Skeletal muscle tissue (tissue), 4 donors: ENCODE measurements around the gene PITPNM3. TPM values are rescaled to one million over a fixed set of nuclear protein-coding genes. Genes with fewer than 3 reads are reported as not detected.

Experiments
- H3K27ac ChIP-seq: one replicate; pipeline ENCODE4 v1.7.0; 2013; ENCODE audit warnings: mild to moderate bottlenecking, low read depth, low read length, inconsistent platforms
- H3K27me3 ChIP-seq, 3 donors: one replicate each; pipeline ENCODE4 v1.7.0; 2013; ENCODE audit warnings: low read length in 3 of 3; ENCODE audit not compliant: control insufficient read depth in 3 of 3, insufficient read depth in 3 of 3
- H3K36me3 ChIP-seq, 3 donors: one replicate each; pipeline ENCODE4 v1.7.0; 2013; ENCODE audit warnings: low read length in 3 of 3; ENCODE audit not compliant: control insufficient read depth in 3 of 3, insufficient read depth in 3 of 3
- H3K4me1 ChIP-seq, 3 donors: one replicate each; pipeline ENCODE4 v1.7.0; 2013; ENCODE audit warnings: low read length in 3 of 3, mild to moderate bottlenecking in 3 of 3; ENCODE audit not compliant: control insufficient read depth in 3 of 3, insufficient read depth in 3 of 3
- H3K4me3 ChIP-seq, 3 donors: one replicate each; pipeline ENCODE4 v1.7.0; 2013; ENCODE audit warnings: low read length in 3 of 3
- H3K9ac ChIP-seq, 3 donors: one replicate each; pipeline ENCODE4 v1.7.0; 2013; ENCODE audit warnings: low read length in 3 of 3, mild to moderate bottlenecking in 3 of 3, moderate library complexity in 2 of 3, low read depth in 1 of 3
- H3K9me3 ChIP-seq, 3 donors: one replicate each; pipeline ENCODE4 v1.7.0; 2013; ENCODE audit warnings: low read length in 3 of 3; ENCODE audit not compliant: control insufficient read depth in 3 of 3
- total RNA-seq: library from RNA; depleted of rRNA; stranded (reverse); fragments of >200 nt; gene quantifications from one replicate; pipeline ENCODE4 v1.2.3, GENCODE V29; 2014
- donor health status: Osteomylitis.

The PITPNM3 gene
- total RNA-seq, 1 donor from 2014 or later: 1.0 TPM

DNA sequence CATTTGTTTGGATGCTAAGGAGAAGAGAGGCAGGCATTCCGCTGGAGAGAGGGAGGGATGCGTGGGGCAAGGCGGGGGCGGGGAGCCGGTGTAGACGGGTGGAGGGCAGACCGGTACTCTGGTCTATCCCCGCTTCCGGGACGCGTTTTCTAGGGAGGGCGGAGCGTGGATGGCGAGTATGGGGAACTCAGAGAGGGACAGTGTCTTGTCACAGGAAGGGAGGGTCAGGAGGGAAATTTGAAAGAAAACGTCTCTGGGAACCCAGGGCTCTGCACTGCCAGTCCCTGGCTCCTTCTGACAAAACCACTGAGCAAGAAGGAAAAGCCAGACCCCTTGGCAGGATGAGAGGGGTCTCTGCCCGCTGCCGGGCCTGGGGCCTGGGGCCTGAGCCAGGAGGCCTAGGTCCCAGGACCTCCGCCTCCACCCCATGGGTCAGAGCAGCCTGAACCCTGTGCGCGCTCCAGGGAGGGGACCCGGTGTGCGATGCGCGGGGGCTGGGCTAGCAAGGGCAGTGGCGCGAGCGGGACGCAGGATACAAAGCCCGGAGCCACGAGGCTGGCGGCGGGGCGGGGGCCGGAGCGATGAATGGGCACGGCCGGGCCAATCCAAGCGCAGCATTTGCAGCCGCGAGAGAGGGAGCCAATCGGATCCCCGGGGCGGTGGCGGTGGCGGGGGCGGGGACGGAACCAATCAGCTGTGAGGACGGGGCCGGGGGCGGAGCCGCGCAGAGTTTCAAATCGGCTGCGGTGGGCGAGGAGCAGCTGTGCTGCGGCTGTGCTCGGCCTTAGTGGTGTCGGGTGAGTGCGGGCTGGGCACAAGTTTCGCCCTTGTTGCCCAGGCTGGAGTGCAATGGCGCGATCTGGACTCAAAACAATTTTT lies 112.4 kb downstream of the PITPNM3 start, which contains the start of gene PIMREG:
PIMREG (plus strand) TSS at position 764 of the 879 bp plus-strand sequence. CDS start 656 bp downstream, outside the sequence.
- peak within 1 kb of the TSS; percentile 66 to 77 (median 72) for H3K4me3 ChIP-seq
- H3K27ac ChIP-seq: no peak within 1 kb of the TSS

DNA sequence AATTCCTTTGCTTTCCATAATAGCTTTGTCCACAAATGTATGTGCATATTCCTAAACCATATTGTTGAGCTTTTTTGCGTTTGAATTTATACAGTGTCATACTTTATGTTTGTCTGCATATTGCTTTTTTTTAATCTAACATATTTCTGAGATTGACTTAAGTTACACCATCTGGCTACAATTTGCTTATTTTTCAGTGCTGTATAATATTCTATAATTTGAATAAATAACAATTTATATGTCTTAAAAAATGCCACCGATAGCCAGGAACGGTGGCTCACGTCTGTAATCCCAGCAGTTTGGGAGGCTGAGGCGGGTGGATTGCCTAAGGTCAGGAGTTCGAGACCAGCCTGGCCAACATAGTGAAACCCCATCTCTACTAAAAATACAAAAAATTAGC lies 113.6 kb downstream of the PITPNM3 start:
- H3K4me1 ChIP-seq: peaks cover 12 to 13% (median 13%) of the 10 kb centered on the region in 3 donors
- peaks cover 3 to 24% (median 7%) of the 10 kb centered on the region in 3 donors for H3K27me3 ChIP-seq
- no peak overlapping the region for H3K4me3 ChIP-seq
- no peak overlapping the region for H3K9ac ChIP-seq
- H3K36me3 ChIP-seq: no peaks in the 10 kb centered on the region
- no peaks in the 10 kb centered on the region for H3K9me3 ChIP-seq
- no peak overlapping the region for H3K27ac ChIP-seq

More for the DNA sequence above, 112.4 kb downstream of the PITPNM3 start, which contains the start of gene PIMREG:
- H3K4me1 ChIP-seq: peaks cover 12 to 13% (median 13%) of the 10 kb centered on the region in 3 donors
- no peaks in the 10 kb centered on the region for H3K36me3 ChIP-seq
- no peaks in the 10 kb centered on the region for H3K9me3 ChIP-seq
- peaks cover 0 to 19% (median 7%) of the 10 kb centered on the region in 3 donors for H3K27me3 ChIP-seq
- peak within 1 kb of the TSS in 2 of 3 donors; percentile 34 to 64 for H3K9ac ChIP-seq

DNA sequence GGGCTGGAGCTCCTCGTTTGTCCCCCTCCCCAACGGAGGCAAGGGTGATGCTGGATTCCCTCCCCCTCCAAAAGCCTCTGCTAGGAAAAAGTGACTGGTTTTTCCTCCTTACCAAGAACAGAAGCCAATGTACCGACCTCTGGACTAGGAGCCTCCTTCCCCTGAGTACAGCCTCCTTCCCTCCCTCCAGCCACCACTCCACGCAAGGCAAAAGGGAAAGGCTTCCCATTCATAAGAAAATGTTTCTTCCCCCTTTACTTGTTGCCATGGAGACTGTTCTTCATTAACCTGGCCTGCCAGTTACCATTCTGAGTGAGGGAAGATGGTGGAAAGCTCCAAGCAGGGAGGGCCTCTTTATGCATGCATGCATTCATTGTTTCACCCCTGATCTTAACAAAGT lies 116.4 kb downstream of the PITPNM3 start:
- Histone ChIP-seq H3K36me3 (no peaks in the 10 kb centered on the region), H3K27me3 (peaks cover 5 to 28% (median 24%) of the 10 kb centered on the region in 3 donors), H3K4me3 (no peak overlapping the region), H3K27ac (no peak overlapping the region), H3K4me1 (peaks cover 12 to 13% (median 13%) of the 10 kb centered on the region in 3 donors), H3K9me3 (no peaks in the 10 kb centered on the region), H3K9ac (no peak overlapping the region)

DNA sequence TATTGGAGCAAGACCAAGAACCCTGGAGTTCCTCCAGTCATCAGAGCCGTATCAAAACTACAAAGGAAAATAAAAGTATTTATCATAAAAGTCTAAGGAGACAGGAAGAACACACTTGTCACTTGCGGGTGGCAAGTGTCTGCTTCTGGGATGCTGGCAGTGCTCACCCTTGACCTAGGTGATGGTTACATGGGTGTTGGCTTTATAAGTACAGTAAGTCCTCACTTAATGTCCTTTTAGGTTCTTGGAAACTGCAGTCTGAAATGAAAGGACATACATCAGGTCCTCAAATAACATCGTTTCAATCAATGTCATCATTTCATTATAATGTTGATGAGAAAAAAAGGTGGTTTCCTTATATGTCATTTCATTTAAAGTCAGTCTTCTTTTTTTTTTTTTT lies 118.4 kb downstream of the PITPNM3 start:
- H3K9ac ChIP-seq: no peak overlapping the region
- H3K4me1 ChIP-seq: no peaks in the 10 kb centered on the region
- H3K27ac ChIP-seq: no peak overlapping the region
- H3K4me3 ChIP-seq: no peak overlapping the region
- no peaks in the 10 kb centered on the region for H3K9me3 ChIP-seq
- no peaks in the 10 kb centered on the region for H3K36me3 ChIP-seq
- H3K27me3 ChIP-seq: peaks cover 5 to 26% (median 25%) of the 10 kb centered on the region in 3 donors

DNA sequence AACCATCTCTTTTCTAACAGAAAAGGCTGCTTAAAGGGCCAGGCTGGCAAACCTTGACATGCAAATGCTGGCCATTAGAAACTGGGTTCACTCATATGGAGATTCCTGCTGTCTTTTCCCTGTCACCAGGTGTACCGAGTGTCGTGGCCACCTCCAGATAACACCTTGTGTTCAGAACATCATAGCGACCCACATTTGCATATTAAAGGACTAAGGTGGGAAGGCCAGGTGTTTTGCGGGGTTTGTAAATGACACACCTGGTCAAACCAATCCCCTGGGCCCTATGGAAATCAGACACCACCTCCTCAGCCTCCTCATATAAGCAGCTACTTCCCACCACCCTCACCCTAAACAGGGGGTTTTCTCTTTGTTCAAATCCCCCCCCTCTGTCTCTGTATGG lies 118.9 kb downstream of the PITPNM3 start:
- Histone ChIP-seq H3K9ac (no peak overlapping the region), H3K36me3 (no peaks in the 10 kb centered on the region), H3K9me3 (no peaks in the 10 kb centered on the region), H3K4me1 (no peaks in the 10 kb centered on the region), H3K27ac (no peak overlapping the region), H3K4me3 (no peak overlapping the region), H3K27me3 (peaks cover 5 to 26% (median 25%) of the 10 kb centered on the region in 3 donors)

DNA sequence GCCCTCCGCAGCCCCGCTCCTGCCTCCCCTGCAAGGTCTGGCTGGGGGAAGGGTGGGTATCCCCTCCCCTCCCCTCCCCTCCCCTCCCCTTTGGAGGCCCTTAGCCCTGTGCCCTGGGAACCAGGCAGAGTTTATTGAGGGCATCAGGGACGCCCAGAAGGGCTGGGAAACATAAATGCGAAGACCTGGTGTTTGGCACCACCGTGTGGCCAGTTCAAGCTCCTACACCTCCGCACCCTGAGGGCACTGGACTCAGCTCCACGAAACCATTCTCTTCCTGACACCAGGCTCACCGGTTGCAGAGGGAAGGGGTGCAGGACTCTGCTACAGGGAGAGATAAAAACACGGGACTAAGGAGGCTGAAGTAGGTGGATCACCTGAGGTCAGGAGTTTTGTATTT lies 120.4 kb downstream of the PITPNM3 start:
- Histone ChIP-seq H3K27me3 (peaks cover 5 to 19% (median 16%) of the 10 kb centered on the region in 3 donors), H3K4me1 (no peaks in the 10 kb centered on the region), H3K9me3 (no peaks in the 10 kb centered on the region), H3K36me3 (no peaks in the 10 kb centered on the region), H3K9ac (no peak overlapping the region), H3K27ac (no peak overlapping the region), H3K4me3 (no peak overlapping the region)

DNA sequence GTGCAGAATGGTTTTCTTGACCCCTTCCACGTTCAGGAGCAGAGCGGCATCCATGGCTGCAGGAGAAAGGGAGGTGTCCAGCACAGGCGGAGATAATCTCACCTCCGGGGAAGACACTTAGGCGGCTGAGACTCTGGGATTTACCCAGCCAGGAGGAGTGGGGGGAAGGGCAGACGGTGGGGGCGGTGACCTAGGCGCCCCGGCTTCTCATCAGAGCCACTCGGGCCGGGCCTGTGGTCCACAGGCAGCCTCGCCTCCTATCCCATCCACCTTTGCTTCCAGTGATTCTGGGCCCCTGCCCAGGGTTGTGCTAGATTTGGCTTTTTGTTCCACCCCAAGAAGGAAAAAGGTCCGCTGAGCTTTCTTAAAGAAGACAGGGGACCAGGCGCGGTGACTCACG lies 121.3 kb downstream of the PITPNM3 start, which contains the start of gene AIPL1:
AIPL1 (minus strand) TSS at position 71 of the 400 bp plus-strand sequence; CDS start at position 54, 17 bp downstream.
- Histone ChIP-seq H3K9ac (no peak within 1 kb of the TSS), H3K27me3 (peaks cover 5 to 19% (median 16%) of the 10 kb centered on the region in 3 donors), H3K36me3 (no peaks in the 10 kb centered on the region), H3K4me1 (no peaks in the 10 kb centered on the region), H3K4me3 (no peak within 1 kb of the TSS), H3K9me3 (no peaks in the 10 kb centered on the region), H3K27ac (no peak within 1 kb of the TSS)

DNA sequence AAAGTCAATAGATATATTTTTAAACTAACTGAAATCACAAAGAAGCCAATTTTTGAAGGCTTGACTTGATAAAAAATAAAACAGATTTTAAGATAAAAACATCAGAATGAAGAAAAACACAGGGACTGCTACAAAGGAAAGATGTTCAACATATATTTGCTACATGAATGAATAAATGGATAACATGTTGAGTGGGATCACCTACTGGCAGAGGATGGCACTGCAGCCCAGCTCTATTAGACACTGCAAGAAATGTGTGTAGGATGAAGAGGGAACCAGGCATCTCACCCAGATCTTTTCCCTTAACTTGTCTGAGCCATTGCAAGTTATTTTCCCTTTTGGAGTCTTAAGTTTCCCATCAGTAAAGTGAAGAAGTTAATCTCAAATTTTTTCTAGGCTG lies 125.6 kb downstream of the PITPNM3 start:
- H3K4me3 ChIP-seq: no peak overlapping the region
- no peaks in the 10 kb centered on the region for H3K4me1 ChIP-seq
- no peaks in the 10 kb centered on the region for H3K9me3 ChIP-seq
- H3K36me3 ChIP-seq: no peaks in the 10 kb centered on the region
- H3K27ac ChIP-seq: no peak overlapping the region
- H3K27me3 ChIP-seq: peaks cover 0 to 14% (median 2%) of the 10 kb centered on the region in 3 donors
- H3K9ac ChIP-seq: no peak overlapping the region

DNA sequence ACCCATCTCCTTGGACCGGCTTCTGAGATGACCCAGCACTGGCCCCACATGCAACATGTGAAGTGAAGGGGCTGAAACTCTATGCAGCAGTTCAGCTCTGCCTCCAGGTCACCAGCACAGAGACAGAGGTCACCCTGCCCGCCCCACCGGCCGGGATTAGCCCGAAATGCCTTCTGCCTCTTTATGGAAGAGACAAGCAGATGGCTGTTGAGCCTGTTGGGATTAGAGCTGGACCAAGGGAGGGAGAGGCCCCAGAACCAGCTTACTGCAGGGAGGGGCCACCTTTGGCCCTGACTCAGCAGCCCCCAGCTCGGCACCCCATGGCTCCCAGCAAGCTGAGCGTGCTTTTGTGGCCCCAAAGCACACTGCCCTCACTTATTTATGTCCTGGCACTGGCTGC lies 127.1 kb downstream of the PITPNM3 start:
- Histone ChIP-seq H3K9ac (no peak overlapping the region), H3K36me3 (no peaks in the 10 kb centered on the region), H3K9me3 (no peaks in the 10 kb centered on the region), H3K4me3 (no peak overlapping the region), H3K27ac (no peak overlapping the region), H3K27me3 (peaks cover 0 to 10% (median 2%) of the 10 kb centered on the region in 3 donors), H3K4me1 (no peaks in the 10 kb centered on the region)
